Measurements from ENCODE around the gene ZFP1. TPM values are rescaled to one million over a fixed set of nuclear protein-coding genes. Genes with fewer than 3 reads are reported as not detected.
A peak's percentile ranks its signal among the peaks of the same experiment; 100 is the strongest.

ZFP1 gene
- total and polyA plus RNA-seq, 9 of the 15 experiments (the other 6 are each of a cell fraction or from before 2014, with no cell fraction given), result 2.6 to 14.7 (median 11.6) TPM

GRCh38 chr16:75198135-75198600 lies 49.8 kb downstream of the ZFP1 start (continued):
- TF ChIP-seq ZNF217 (CRISPR knock-in tag; IDR thresholded peaks at IDR 0.05) (no peak), BCL6 (CRISPR knock-in tag; IDR thresholded peaks at IDR 0.05) (no peak)

GRCh38 chr16:75202069-75202590 lies 53.8 kb downstream of the ZFP1 start:
- POLR2A ChIA-PET, result no interaction called here

More at GRCh38 chr16:75202069-75202590, 53.8 kb downstream of the ZFP1 start:
- no peak overlapping the region for H2AFZ ChIP-seq (ENCODE audit: low read depth, low read length)
- no peak overlapping the region for H3K4me2 ChIP-seq (ENCODE audit: insufficient read depth, low read length)
- H3K4me1 ChIP-seq (replicated peaks in 1 of 2; ENCODE audit: control insufficient read depth in 2 of 2, insufficient read depth in 2 of 2, low read length in 2 of 2), result peaks cover 7 to 8% of the 10 kb centered on the region in 2 experiments; a peak in 4 of 5 replicates
- WGBS (ENCODE audit: insufficient coverage, low coverage, missing lambda C conversion rate), result 37% methylated on average over 13 of the region's 13 CpGs
- ATAC-seq (no peak), FAIRE-seq (no peak), DNase-seq (ENCODE audit: extremely low read depth in 1 of 4, low spot score in 3 of 4) (no peak)
- no peak overlapping the region for H3K9ac ChIP-seq (ENCODE audit: insufficient read depth in 1 of 2, low read depth in 2 of 2, low read length in 2 of 2)
- H4K20me1 ChIP-seq (replicated peaks; ENCODE audit: control insufficient read depth, insufficient read depth, low read length), result no peaks in the 10 kb centered on the region
- H3K9me1 ChIP-seq (ENCODE audit: control insufficient read depth, insufficient read depth, low read length), result no peaks in the 10 kb centered on the region
- H3K27me3 ChIP-seq (ENCODE audit: control insufficient read depth in 2 of 2, insufficient read depth in 2 of 2, low read length in 2 of 2), result peaks cover 25 to 48% of the 10 kb centered on the region in 2 experiments
- TF ChIP-seq TFE3 (CRISPR knock-in tag; IDR thresholded peaks at IDR 0.05), result peak; percentile 88
- no peak for TF ChIP-seq KLF13 (tag; IDR thresholded peaks at IDR 0.05; ENCODE audit: borderline replicate concordance, low read depth)
- peak; percentile 45; the same call in 1 of the 2 replicates for TF ChIP-seq TOE1 (IDR thresholded peaks at IDR 0.05; ENCODE audit: borderline replicate concordance)
- no peak for TF ChIP-seq TOE1 (CRISPR knock-in tag; IDR thresholded peaks at IDR 0.05; ENCODE audit: borderline replicate concordance, low read depth)
- no peaks in the 10 kb centered on the region for H3K79me2 ChIP-seq (ENCODE audit: control insufficient read depth, insufficient read depth, low read length)
- intact Hi-C loops (cut with micrococcal nuclease), result no loop called here
- H3K36me3 ChIP-seq (ENCODE audit: control insufficient read depth, insufficient read depth, low read length), result no peaks in the 10 kb centered on the region
- H3K9me3 ChIP-seq (replicated peaks; ENCODE audit: control insufficient read depth, insufficient read depth, low read depth, low read length), result no peaks in the 10 kb centered on the region
- H3K4me3 ChIP-seq, result no peak overlapping the region
- BruUV-seq (replicated peaks), result no TSS peak
- CTCF ChIA-PET (ENCODE audit: low intra/inter-chr PET ratio), result interaction anchor here (0.6 kb wide), 1 partner anchor 319 kb away, joined by 10 read pairs; no protein-coding TSS in a partner anchor
- in situ Hi-C loops (cut with MboI), result loop anchor here (5.0 to 25.0 kb wide), 3 partner anchors 185 to 1985 kb away; partner anchors contain the start of genes MON1B and SYCE1L
- no peak overlapping the region for H3K27ac ChIP-seq (ENCODE audit: extremely low read depth, low read depth, low read length)

All from K562 (cell line).